Endothelial cell of umbilical vein (primary cell): ENCODE results near the gene CCDC9B.

ENCODE experiments used
- CTCF ChIP-seq, 2 donors: IDR thresholded peaks; 1 replicate in 1 of 2; 2 replicates in 1 of 2; pipeline ENCODE4 v1.5.1; 2011; ENCODE audit warnings: low read length in 2 of 2, mild to moderate bottlenecking in 2 of 2, moderate library complexity in 2 of 2, control low read depth in 1 of 2, inconsistent platforms in 1 of 2, low read depth in 1 of 2; ENCODE audit not compliant: insufficient read depth in 1 of 2; ENCODE audit errors: extremely low read depth in 1 of 2
- EZH2 ChIP-seq: IDR thresholded peaks from 2 replicates; pipeline ENCODE4 v1.6.1; 2012; ENCODE audit warnings: borderline replicate concordance, low read depth, mild to moderate bottlenecking, moderate library complexity, low read length, inconsistent platforms; ENCODE audit not compliant: severe bottlenecking
- GATA2 ChIP-seq: IDR thresholded peaks from 2 replicates; pipeline ENCODE4 v1.7.0; 2011; ENCODE audit warnings: low read depth, mild to moderate bottlenecking, moderate library complexity, mixed read lengths, low read length; ENCODE audit not compliant: insufficient read length, insufficient read depth
- JUN ChIP-seq: IDR thresholded peaks from 2 replicates; pipeline ENCODE4 v1.6.1; 2011; ENCODE audit warnings: borderline replicate concordance, low read depth; ENCODE audit not compliant: insufficient read length, insufficient read depth
- MAX ChIP-seq: IDR thresholded peaks from 2 replicates; pipeline ENCODE4 v1.6.1; 2011; ENCODE audit not compliant: insufficient read depth, insufficient read length
- POLR2A ChIP-seq: IDR thresholded peaks from 2 replicates; pipeline ENCODE4 v1.6.1; 2012; ENCODE audit warnings: low read depth, mild to moderate bottlenecking, control low read depth, low read length
- POLR2AphosphoS5 ChIP-seq: IDR thresholded peaks from 2 replicates; pipeline ENCODE4 v1.6.1; 2012; ENCODE audit warnings: low read depth, mild to moderate bottlenecking, control low read depth, low read length, moderate library complexity; ENCODE audit not compliant: insufficient read depth

- TF ChIP-seq CTCF (IDR thresholded peaks at IDR 0.05; ENCODE audit: extremely low read depth in 1 of 2, insufficient read depth in 1 of 2, low read depth in 1 of 2, low read length in 2 of 2) (peak; percentile 43 to 85), POLR2A (no peak), MAX (no peak), EZH2 (no peak), POLR2AphosphoS5 (no peak), GATA2 (no peak), JUN (no peak)
Observed at GRCh38 chr15:40354408-40355171, 13.9 kb upstream of the CCDC9B start.
